B cell (primary cell): ENCODE data around the gene IMPA2. TPM values are rescaled to one million over a fixed set of nuclear protein-coding genes. Genes with fewer than 3 reads are reported as not detected.
"Not testable (repeated sequence)": the region's sequence is repeated elsewhere in the genome, so short reads cannot be mapped to it uniquely, and the experiment has no call there.

ENCODE experiments used
- ATAC-seq: fragments of 200-7000 bp; cut with Tn5 transposase; one replicate; pipeline ENCODE4 v1.10.0; 2021; ENCODE audit warnings: low read depth, mild to moderate bottlenecking, moderate number of reproducible peaks, moderate library complexity
- CTCF ChIA-PET: fragments of 350-600 bp; sonication (Branson Sonifier 250); formaldehyde crosslinking; loops from one replicate; lab custom pipeline; 2021; ENCODE audit warnings: antibody characterized with exemption, inconsistent platforms; lab: Charles Lee
- POLR2A ChIA-PET: fragments of 350-600 bp; sonication (Branson Sonifier 250); formaldehyde crosslinking; loops from one replicate; lab custom pipeline; 2021; ENCODE audit warnings: antibody characterized with exemption; lab: Charles Lee
- DNase-seq: peaks from one replicate; pipeline ENCODE4 v3.0.0; 2013
- H2AFZ ChIP-seq: 2 replicates; pipeline ENCODE4 v1.6.1; 2012; ENCODE audit warnings: mild to moderate bottlenecking, low read depth, low read length; ENCODE audit not compliant: insufficient read depth, poor library complexity, severe bottlenecking
- H3K27ac ChIP-seq, 2 donors: 1 replicate in 1 of 2; 2 replicates in 1 of 2; pipeline ENCODE4 v1.5.1; 2012 to 2013; ENCODE audit warnings: low read length in 2 of 2, mild to moderate bottlenecking in 2 of 2, moderate library complexity in 1 of 2
- H3K27me3 ChIP-seq, 4 experiments: fragments of 200-600 bp in 1 of 4; sonication (generic) in 1 of 4; replicated peaks in 1 of 4; 1 replicate in 2 of 4; 2 replicates in 2 of 4; pipeline versions ENCODE4 v1.6.1 to v1.7.0; 2013 to 2016; ENCODE audit warnings: low read length in 3 of 4, mild to moderate bottlenecking in 2 of 4, mixed read lengths in 1 of 4, moderate library complexity in 1 of 4; ENCODE audit not compliant: insufficient read depth in 4 of 4, control insufficient read depth in 3 of 4; ENCODE audit errors: control extremely low read depth in 1 of 4
- H3K36me3 ChIP-seq, 2 experiments: replicated peaks in 1 of 2; 1 replicate in 1 of 2; 2 replicates in 1 of 2; pipeline versions ENCODE4 v1.6.1 to v1.7.1; 2013; ENCODE audit warnings: low read length in 1 of 2; ENCODE audit not compliant: insufficient read depth in 2 of 2, control insufficient read depth in 1 of 2; ENCODE audit errors: control extremely low read depth in 1 of 2, extremely low read depth in 1 of 2
- H3K4me1 ChIP-seq, 2 donors: fragments of 200-600 bp in 1 of 2; sonication (generic) in 1 of 2; 1 replicate in 1 of 2; 2 replicates in 1 of 2; pipeline versions ENCODE4 v1.5.1 to v1.6.1; 2013 to 2017; ENCODE audit warnings: low read length in 2 of 2; ENCODE audit not compliant: control insufficient read depth in 2 of 2, insufficient read depth in 2 of 2
- H3K4me2 ChIP-seq: replicated peaks from 2 replicates; pipeline ENCODE3; 2012; ENCODE audit warnings: mild to moderate bottlenecking, low read depth, low read length; ENCODE audit not compliant: poor library complexity, severe bottlenecking
- H3K4me3 ChIP-seq, 5 experiments: fragments of 200-600 bp in 1 of 5; sonication (generic) in 1 of 5; 1 replicate in 3 of 5; 2 replicates in 2 of 5; pipeline versions ENCODE4 v1.5.1 to v1.7.0; 2011 to 2016; ENCODE audit warnings: low read length in 4 of 5, mild to moderate bottlenecking in 4 of 5, low read depth in 2 of 5, control low read depth in 1 of 5, moderate library complexity in 1 of 5; ENCODE audit not compliant: insufficient read depth in 1 of 5; ENCODE audit errors: control extremely low read depth in 1 of 5, extremely low read depth in 1 of 5
- H3K79me2 ChIP-seq: fragments of 200-600 bp; sonication (generic); one replicate; pipeline ENCODE4 v1.6.0; 2016; ENCODE audit warnings: low read length; ENCODE audit not compliant: control insufficient read depth, insufficient read depth
- H3K9ac ChIP-seq: fragments of 200-600 bp; sonication (generic); 2 replicates; pipeline ENCODE4 v1.6.1; 2017; ENCODE audit warnings: mild to moderate bottlenecking, low read length, moderate library complexity
- H3K9me3 ChIP-seq, 3 donors: one replicate each; pipeline versions ENCODE4 v1.6.1 to v1.7.1; 2013; ENCODE audit warnings: low read length in 2 of 3; ENCODE audit not compliant: control insufficient read depth in 2 of 3, insufficient read depth in 1 of 3; ENCODE audit errors: control extremely low read depth in 1 of 3
- H4K20me1 ChIP-seq: 2 replicates; pipeline ENCODE4 v1.6.0; 2012; ENCODE audit warnings: mild to moderate bottlenecking, low read length; ENCODE audit not compliant: insufficient read depth, control insufficient read depth, poor library complexity, severe bottlenecking
- H3K27ac Mint-ChIP-seq: one replicate; pipeline ENCODE4 v1.8.0; 2021; ENCODE audit warnings: mixed read lengths
- H3K27me3 Mint-ChIP-seq: one replicate; pipeline ENCODE4 v1.8.0; 2021; ENCODE audit warnings: mixed read lengths
- H3K4me1 Mint-ChIP-seq: one replicate; pipeline ENCODE4 v1.8.0; 2021; ENCODE audit warnings: mixed read lengths
- H3K4me3 Mint-ChIP-seq: one replicate; pipeline ENCODE4 v1.8.0; 2021; ENCODE audit warnings: mixed read lengths
- H3K9me3 Mint-ChIP-seq: one replicate; pipeline ENCODE4 v1.8.0; 2022; ENCODE audit warnings: mixed read lengths; ENCODE audit not compliant: insufficient read depth
- EZH2 ChIP-seq: IDR thresholded peaks from 2 replicates; pipeline ENCODE4 v1.6.1; 2012; ENCODE audit warnings: borderline replicate concordance, low read depth, mild to moderate bottlenecking, moderate library complexity, low read length; ENCODE audit not compliant: insufficient read depth, poor library complexity, severe bottlenecking
- WGBS: methylation state at CpG from one replicate; pipeline ENCODE4 v1.1.5; 2013; ENCODE audit warnings: missing lambda C conversion rate; ENCODE audit not compliant: insufficient coverage; 5-methylcytosine and 5-hydroxymethylcytosine counted together
- intact Hi-C: fragments of 100-400 bp; cut with micrococcal nuclease; formaldehyde crosslinking; loops from one replicate; pipeline ENCODE4 v1.10.0; 2022
- polyA plus RNA-seq: library from polyadenylated mRNA; depleted of rRNA; stranded (reverse); fragments of >200 nt; gene quantifications from 2 replicates; pipeline ENCODE4 v1.2.3, GENCODE V29; 2012
- total RNA-seq, 2 donors: library from RNA; stranded (reverse); fragments of 120-200 nt in 1 of 2; gene quantifications; 1 replicate in 1 of 2; 2 replicates in 1 of 2; pipeline versions ENCODE4 v1.2.3 to v1.2.4, GENCODE V29; 2013 to 2022
- TF ChIP-seq, protein P1 (sequence below): fragments of 200-600 bp; IDR thresholded peaks from one replicate; pipeline ENCODE4 v1.8.0; 2022; ENCODE audit warnings: antibody characterized with exemption, mild to moderate bottlenecking

Gene IMPA2
- total and polyA plus RNA-seq, 2 donors (not counting 1 experiment from before 2014, with no cell fraction given) = 8.0 to 11.7 TPM

GRCh38 chr18:11969904-11970835 is 11.1 kb upstream of the IMPA2 start:
- H3K4me3 Mint-ChIP-seq = no peak overlapping the region
- Histone ChIP-seq H3K4me1 (no peaks in the 10 kb centered on the region), H3K27ac (no peak overlapping the region), H3K27me3 (no peaks in the 10 kb centered on the region), H3K9ac (no peak overlapping the region), H2AFZ (no peak overlapping the region), H3K4me2 (no peak overlapping the region), H3K36me3 (no peaks in the 10 kb centered on the region), H3K4me3 (no peak overlapping the region), H4K20me1 (no peaks in the 10 kb centered on the region), H3K9me3 (no peaks in the 10 kb centered on the region), H3K79me2 (no peaks in the 10 kb centered on the region)
- ChIA-PET POLR2A (no interaction called here), CTCF (interaction anchor here (1.0 to 1.1 kb wide), 2 partner anchors 25 to 28 kb away, joined by 3 to 4 read pairs; no protein-coding TSS in a partner anchor)
- no peak for DNase-seq
- intact Hi-C loops = no loop called here
- H3K9me3 Mint-ChIP-seq = no peaks in the 10 kb centered on the region
- no peak for ATAC-seq
- WGBS = 89% methylated on average over 6 of the region's 9 CpGs
- no peaks in the 10 kb centered on the region for H3K4me1 Mint-ChIP-seq
- no peak for TF ChIP-seq EZH2
- TF ChIP-seq, protein P1, sequence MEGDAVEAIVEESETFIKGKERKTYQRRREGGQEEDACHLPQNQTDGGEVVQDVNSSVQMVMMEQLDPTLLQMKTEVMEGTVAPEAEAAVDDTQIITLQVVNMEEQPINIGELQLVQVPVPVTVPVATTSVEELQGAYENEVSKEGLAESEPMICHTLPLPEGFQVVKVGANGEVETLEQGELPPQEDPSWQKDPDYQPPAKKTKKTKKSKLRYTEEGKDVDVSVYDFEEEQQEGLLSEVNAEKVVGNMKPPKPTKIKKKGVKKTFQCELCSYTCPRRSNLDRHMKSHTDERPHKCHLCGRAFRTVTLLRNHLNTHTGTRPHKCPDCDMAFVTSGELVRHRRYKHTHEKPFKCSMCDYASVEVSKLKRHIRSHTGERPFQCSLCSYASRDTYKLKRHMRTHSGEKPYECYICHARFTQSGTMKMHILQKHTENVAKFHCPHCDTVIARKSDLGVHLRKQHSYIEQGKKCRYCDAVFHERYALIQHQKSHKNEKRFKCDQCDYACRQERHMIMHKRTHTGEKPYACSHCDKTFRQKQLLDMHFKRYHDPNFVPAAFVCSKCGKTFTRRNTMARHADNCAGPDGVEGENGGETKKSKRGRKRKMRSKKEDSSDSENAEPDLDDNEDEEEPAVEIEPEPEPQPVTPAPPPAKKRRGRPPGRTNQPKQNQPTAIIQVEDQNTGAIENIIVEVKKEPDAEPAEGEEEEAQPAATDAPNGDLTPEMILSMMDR = no peak
- no peak overlapping the region for H3K27ac Mint-ChIP-seq
- H3K27me3 Mint-ChIP-seq = no peaks in the 10 kb centered on the region

DNA sequence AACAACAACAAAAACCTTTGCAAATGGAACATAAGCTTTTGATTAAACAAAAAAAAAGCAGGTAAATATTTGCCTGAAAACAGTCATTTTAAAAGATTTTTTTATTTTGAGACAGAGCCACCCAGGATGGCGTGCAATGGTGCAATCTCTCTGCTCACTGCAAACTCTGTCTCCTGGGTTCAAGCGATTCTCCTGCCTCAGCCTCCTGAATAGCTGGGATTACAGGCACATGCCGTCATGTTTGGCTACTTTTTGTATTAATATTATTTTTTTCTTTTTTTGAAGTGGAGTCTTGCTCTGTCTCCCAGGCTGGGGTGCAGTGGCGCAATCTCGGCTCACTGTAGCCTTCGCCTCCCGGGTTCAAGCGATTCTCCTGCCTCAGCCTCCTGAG is 10.5 kb upstream of the IMPA2 start:
- intact Hi-C loops, ATAC-seq, H3K9me3 ChIP-seq, H3K4me3 Mint-ChIP-seq, H3K4me2 ChIP-seq, H3K4me1 ChIP-seq, H3K27ac Mint-ChIP-seq, H3K79me2 ChIP-seq, H3K9me3 Mint-ChIP-seq, H4K20me1 ChIP-seq, H3K4me3 ChIP-seq, H2AFZ ChIP-seq, H3K27me3 ChIP-seq, H3K9ac ChIP-seq, H3K4me1 Mint-ChIP-seq, H3K27ac ChIP-seq, H3K27me3 Mint-ChIP-seq, H3K36me3 ChIP-seq, POLR2A ChIA-PET, DNase-seq: not testable (repeated sequence)
- WGBS = 94% methylated on average over 3 of the region's 8 CpGs
- CTCF ChIA-PET = interaction anchor here (1.1 kb wide), 1 partner anchor 27 kb away, joined by 4 read pairs; no protein-coding TSS in a partner anchor
